Measurements from ENCODE around the gene ZBTB21.

The ZBTB21 gene

GRCh38 chr21:42039470-42039901 is 29.3 kb upstream of the ZBTB21 start:
- TF ChIP-seq CTCF (conservative IDR thresholded peaks at IDR 0.05), result no peak

GRCh38 chr21:42038826-42039425 is 28.8 kb upstream of the ZBTB21 start:
- H3K27ac ChIP-seq, result no peak overlapping the region

More at GRCh38 chr21:42039470-42039901, 29.3 kb upstream of the ZBTB21 start:
- no peak overlapping the region for H3K27ac ChIP-seq

GRCh38 chr21:42038393-42038792 is 28.2 kb upstream of the ZBTB21 start:
- H3K27ac ChIP-seq, result no peak overlapping the region
- TF ChIP-seq CTCF (conservative IDR thresholded peaks at IDR 0.05), result no peak

More at GRCh38 chr21:42038826-42039425, 28.8 kb upstream of the ZBTB21 start:
- TF ChIP-seq CTCF (conservative IDR thresholded peaks at IDR 0.05), result no peak

- TF ChIP-seq CTCF (conservative IDR thresholded peaks at IDR 0.05), result no peak
- no peak overlapping the region for H3K27ac ChIP-seq
These were observed 27.8 kb upstream of the ZBTB21 start for GRCh38 chr21:42037943-42038342.

- TF ChIP-seq CTCF (conservative IDR thresholded peaks at IDR 0.05), result no peak
- H3K27ac ChIP-seq, result no peak overlapping the region
These were observed 27.4 kb upstream of the ZBTB21 start for GRCh38 chr21:42037516-42037915.

GRCh38 chr21:42036313-42036712 is 26.2 kb upstream of the ZBTB21 start:
- TF ChIP-seq CTCF (conservative IDR thresholded peaks at IDR 0.05), result no peak
- no peak overlapping the region for H3K27ac ChIP-seq

GRCh38 chr21:42032968-42033367 is 22.8 kb upstream of the ZBTB21 start:
- H3K27ac ChIP-seq, result no peak overlapping the region
- no peak for TF ChIP-seq CTCF (conservative IDR thresholded peaks at IDR 0.05)

Measured in VCaP (cell line).